GM21381 (cell line): Measurements from ENCODE around the gene C5orf52.
"Not testable (repeated sequence)": the region's sequence is repeated elsewhere in the genome, so short reads cannot be mapped to it uniquely, and the experiment has no call there.

Experiments used
- ATAC-seq: cut with Tn5 transposase; IDR thresholded peaks from one replicate; pipeline ENCODE4 v1.9.1; 2021; ENCODE audit warnings: mild to moderate bottlenecking, moderate library complexity; ENCODE audit not compliant: unreplicated experiment

Gene C5orf52

DNA sequence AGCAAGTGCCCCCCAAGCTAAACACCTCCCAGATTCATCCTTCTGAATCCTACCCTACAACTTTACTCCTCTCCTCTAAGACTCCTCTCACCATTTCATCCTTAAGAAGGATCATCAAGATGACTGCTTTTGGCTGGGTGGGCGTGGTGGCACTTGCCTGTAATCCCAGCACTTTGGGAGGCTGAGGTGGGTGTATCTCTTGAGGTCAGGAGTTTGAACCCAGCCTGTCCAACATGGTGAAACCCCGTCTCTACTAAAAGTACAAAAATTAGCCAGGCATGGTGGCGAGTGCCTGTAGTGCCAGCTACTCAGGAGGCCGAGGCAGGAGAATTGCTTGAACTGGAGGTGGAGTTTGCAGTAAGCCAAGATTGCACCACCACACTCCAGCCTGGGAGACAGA lies 3.0 kb downstream of the C5orf52 start:
- ATAC-seq, result not testable (repeated sequence)

DNA sequence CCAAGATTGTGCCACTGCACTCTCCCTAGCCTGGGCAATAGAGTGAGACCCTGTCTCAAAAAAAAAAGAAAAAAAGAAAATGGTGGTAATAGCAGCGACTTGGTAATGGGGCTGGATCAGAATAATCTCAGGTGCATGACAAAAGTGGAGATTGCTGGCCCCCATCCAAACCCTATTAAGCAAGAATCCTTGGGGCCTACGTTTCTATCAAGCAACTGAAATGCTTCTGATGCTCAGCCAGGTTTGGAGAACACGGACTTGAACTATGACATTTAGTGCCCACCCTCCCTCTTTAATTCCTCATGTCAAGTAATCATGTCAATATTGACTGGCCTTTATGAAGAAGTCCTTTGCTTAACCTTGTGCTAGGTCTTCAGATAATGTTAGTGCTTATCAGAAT lies 6.6 kb downstream of the C5orf52 start:
- no peak for ATAC-seq

DNA sequence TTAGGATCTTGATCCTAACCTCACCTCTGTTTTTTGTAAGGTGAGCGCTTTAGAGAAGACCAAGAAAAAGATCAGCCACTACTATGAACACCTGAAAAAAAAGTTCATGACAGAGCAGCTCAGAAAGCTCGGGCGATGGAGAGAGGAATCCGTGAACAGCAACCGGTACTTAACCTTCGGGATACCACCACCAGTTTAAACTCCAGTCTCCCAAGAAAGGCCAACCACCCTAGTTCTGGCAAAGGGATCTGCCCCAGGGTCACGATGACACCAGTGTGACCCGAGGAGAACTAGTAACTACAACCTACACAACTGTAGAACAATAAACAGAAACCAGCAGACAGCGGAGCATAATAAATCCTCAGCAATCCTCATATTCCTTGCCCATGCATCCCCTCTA lies 8.5 kb downstream of the C5orf52 start:
- ATAC-seq, result no peak

GRCh38 chr5:157680239-157680638 lies 8.9 kb downstream of the C5orf52 start:
- no peak for ATAC-seq

- ATAC-seq, result no peak
Observed at GRCh38 chr5:157681048-157681447, 9.7 kb downstream of the C5orf52 start.

- ATAC-seq, result no peak
Observed at GRCh38 chr5:157682257-157682656, 10.9 kb downstream of the C5orf52 start.

GRCh38 chr5:157686276-157687197 lies 15.2 kb downstream of the C5orf52 start:
- not testable (repeated sequence) for ATAC-seq

DNA sequence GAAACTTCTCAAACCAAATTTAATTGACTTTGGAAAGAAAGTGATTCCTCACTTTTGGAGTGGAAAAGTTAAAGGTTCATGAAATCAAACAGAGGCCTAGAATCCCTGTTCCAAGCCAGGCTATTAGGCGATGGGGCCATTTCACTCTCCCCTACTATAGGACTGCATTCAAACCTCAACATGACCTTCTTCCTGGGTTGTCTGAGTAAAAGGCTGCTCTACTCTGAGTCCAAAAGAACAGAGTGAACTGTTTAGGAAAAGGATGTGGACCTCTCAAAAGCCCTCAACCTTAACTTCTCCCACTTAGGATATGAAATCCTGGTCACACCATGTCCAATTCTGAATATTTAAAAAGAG lies 15.8 kb downstream of the C5orf52 start:
- no peak for ATAC-seq

DNA sequence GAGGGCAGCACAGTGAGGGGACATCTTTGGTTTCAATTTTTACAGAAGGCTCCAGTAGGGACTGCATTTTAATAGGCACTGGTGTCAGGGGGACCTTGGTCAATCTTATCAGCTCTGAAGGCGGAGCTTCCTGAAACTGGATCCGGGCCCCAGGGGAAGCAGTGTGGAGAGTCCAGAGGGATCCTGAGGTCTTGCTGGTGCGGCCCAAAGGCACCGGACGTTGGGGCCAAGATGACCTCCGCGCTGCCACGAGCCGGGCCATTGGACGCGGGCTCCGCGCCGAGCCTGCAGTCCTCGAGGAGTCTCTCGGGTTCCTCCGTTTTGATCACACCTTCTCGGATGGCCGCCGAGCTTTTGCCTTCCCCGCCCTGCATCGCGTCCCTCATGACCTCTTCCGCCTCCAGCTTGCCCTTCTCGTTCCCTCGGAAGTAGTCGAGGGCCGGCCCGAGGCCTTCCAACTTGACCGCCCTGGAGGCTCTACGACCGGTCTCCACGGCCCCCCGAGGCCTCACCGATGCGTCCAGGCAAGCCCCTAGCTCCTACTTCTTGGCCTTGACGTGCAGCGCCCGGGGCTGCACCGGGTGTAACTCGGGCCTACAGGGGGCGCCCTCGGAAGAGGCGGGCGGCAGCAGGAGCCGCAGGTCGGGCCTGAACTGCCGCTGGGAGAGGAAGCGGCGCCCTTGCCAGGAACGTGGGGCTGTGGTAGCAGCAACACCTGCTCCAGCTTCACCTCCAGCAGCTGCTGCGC lies 18.8 kb downstream of the C5orf52 start:
- ATAC-seq, result no peak

DNA sequence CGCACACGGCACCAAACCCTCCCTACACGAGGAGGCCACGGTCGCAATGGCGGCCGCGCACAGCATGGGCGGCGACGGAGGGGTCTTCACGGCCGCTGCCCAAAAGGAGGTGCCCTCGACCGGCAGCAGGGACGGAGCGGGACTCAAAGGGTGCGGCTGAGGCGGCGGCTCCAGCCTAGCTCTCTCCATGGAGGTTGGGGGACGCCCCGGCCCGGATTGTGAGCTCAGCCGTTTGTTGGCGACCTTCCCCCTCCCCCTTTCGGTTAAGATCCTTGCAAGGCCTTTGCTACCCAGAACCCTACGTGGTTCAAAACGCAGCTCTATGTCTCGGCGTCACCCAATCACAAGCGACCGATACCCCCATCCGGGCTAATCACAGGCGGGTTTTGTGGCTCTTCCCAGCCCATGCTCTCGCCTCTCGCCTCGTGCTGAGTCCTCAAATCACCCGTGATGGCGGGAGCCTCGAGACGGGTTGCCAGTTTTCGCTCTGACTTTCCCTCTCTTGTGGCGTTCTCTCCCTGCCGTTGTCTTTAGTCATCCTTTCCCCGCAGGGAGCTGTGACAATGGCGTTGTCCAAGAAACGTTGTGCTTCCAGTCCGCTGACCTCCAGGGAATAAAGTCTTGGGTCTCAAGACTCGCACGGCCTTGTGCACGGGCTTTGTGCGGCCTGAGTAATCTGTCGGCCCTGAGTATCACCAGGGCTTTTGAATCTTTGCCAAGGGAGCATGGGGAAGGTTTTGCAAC lies 19.5 kb downstream of the C5orf52 start:
- no peak for ATAC-seq

DNA sequence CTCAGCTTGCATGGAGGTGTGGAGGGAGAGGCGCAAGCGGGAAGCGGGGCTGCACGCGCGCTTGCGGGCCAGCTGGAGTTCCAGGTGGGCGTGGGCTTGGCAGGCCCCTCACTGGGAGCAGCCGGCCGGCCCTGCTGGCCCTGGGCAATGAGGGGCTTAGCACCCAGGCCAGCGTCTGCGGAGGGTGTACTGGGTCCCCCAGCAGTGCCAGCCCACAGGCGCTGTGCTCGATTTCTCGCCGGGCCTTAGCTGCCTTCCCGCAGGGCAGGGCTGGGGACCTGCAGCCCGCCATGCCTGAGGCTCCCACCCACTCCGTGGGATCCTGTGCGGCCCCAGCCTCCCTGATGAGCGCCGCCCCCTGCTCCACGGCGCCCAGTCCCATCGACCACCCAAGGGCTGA lies 22.5 kb downstream of the C5orf52 start:
- not testable (repeated sequence) for ATAC-seq

GRCh38 chr5:157696154-157696553 lies 24.8 kb downstream of the C5orf52 start:
- not testable (repeated sequence) for ATAC-seq

DNA sequence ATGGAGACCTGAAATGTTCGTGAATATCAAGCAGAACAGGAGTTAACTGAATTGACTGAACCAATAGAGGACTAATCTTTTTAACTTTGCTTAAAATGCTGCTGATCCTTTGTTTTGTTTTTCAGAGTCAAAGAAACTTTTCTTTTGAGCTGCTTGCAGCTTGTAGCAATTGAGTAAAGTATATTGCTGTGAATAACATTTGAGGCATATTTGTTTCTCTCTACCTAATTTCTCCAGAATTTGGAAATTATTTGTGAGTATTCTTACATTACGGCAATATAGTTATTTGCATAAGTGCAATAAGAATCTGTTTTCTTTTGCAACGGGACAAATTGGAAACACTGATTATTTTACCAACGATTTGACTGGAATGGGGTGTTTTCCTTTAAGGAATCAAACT lies 27.3 kb downstream of the C5orf52 start:
- not testable (repeated sequence) for ATAC-seq

DNA sequence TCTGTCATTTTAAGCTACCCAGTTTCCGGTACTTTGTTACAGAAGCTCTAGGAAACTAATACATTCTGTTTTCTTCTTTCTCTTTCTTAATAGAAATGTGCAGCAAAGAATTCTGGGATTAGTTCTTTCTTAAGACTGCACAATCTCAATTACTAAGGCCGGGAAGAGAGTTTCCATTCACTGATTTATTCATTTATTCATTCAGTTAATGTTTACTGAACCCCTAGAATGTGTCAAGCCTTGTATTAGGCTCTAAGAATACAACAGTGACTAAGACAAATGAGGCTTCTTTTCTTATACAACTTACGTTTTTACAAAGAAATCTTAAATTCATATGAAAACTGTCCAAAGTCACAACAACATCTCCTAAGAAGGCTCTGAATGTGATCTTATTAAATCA lies 32.4 kb downstream of the C5orf52 start:
- ATAC-seq, result no peak

- no peak for ATAC-seq
Observed at GRCh38 chr5:157708866-157709265, 37.5 kb downstream of the C5orf52 start.

- ATAC-seq, result no peak
Observed at GRCh38 chr5:157709346-157709745, 38.0 kb downstream of the C5orf52 start.

DNA sequence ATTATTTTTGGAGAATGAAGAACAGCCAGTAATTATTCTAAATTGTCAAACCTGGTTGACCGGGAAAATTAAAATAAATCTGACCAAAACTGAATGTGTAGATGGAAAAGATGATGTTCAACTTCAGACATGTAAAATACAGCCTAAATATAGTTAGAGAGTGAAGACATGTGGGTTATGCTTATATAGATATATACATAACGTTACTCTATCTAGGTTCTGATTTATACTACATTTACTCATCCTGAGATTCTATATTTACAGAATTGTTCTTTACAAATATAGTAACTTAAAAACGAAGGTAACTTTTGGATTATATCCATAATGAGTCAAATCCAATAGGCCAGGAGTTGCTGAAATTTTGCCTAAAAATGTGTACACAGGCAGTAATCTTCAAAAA lies 39.1 kb downstream of the C5orf52 start:
- ATAC-seq, result no peak

- no peak for ATAC-seq
Observed at GRCh38 chr5:157710882-157711281, 39.5 kb downstream of the C5orf52 start.

DNA sequence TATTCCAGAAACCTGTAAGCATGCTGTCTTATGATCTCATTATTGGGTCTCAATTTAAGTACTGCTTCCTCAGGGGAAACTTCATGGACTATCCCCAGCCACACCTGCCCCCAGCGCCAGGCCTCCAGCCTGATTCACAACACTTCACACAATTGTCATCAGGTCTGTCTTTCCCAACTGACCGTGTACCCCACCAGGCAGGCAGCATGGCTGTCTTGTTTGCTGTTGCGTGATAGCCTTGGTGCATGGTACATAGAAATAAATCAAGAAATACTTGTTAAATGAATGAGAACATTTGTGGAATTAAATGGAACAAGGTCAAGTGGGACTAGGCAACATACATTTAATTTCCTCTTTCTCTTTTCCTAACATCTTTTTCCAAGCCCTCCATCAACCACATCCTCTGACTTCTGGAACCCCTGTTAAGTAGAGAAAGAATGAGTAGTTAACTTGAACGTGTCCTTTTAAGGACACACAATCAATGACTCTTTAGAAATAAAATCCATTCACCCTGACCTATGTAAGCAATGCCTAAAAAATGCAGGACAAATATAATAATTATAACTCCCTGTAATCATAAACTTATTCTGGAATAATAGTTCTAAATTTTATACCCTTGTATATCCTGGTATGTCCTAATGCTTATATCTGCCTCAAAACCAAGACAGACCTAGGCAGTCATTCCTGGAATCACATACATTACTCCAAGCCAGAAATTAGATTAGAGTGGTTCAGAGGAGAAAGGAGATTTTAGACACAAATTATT lies 42.7 kb downstream of the C5orf52 start:
- no peak for ATAC-seq

DNA sequence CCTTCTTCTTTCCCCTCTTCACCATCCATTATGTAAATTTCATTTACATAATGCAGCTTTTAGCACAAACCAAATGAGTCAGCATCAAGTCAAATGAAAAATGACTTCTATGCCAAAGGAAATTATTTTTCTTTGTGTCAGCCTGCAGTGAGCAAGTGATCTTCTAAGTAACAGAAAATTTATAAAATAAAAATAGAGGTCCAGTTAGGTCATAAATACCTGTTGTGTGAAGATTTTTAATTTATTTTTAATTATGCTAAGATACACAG lies 43.2 kb downstream of the C5orf52 start:
- ATAC-seq, result no peak

DNA sequence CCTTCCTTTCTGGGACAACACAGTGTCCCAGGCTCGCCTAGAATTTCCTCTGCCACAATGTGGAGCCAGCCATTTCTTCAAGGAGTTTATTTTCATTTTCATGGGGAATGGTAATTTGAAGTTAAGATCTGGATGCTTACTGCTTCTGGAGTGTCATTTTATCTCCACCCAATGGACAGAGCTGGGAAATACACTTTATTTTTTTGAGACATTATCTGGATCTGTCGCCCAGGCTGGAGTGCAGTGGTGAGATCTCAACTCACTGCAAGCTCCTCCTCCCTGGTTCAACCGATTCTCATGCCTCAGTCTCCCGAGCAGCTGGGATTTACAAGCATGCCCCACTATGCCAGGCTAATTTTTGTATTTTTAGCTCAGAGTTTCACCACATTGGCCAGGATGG lies 47.2 kb downstream of the C5orf52 start:
- ATAC-seq, result no peak
